Liver (tissue), 9 donors: Measurements from ENCODE around the gene PTGIS. TPM values are rescaled to one million over a fixed set of nuclear protein-coding genes. Genes with fewer than 3 reads are reported as not detected.

Experiments used
- DNase-seq: peaks from one replicate; pipeline ENCODE4 v3.0.0-alpha.2; 2017; ENCODE audit warnings: low spot score
- H3K27ac ChIP-seq, 2 donors: one replicate each; pipeline ENCODE4 v1.7.0; 2013; ENCODE audit warnings: inconsistent platforms in 2 of 2, low read length in 2 of 2, control low read depth in 1 of 2, low read depth in 1 of 2, mild to moderate bottlenecking in 1 of 2
- H3K27me3 ChIP-seq, 4 donors: one replicate each; pipeline versions ENCODE4 v1.6.1 to v1.7.0; 2013; ENCODE audit warnings: low read length in 3 of 4, inconsistent platforms in 1 of 4, mild to moderate bottlenecking in 1 of 4, moderate library complexity in 1 of 4; ENCODE audit not compliant: control insufficient read depth in 4 of 4, insufficient read depth in 4 of 4
- H3K36me3 ChIP-seq, 4 donors: one replicate each; pipeline versions ENCODE4 v1.6.1 to v1.7.0; 2013; ENCODE audit warnings: low read length in 3 of 4, mild to moderate bottlenecking in 3 of 4, low read depth in 1 of 4, moderate library complexity in 1 of 4; ENCODE audit not compliant: control insufficient read depth in 4 of 4, insufficient read depth in 3 of 4
- H3K4me1 ChIP-seq, 4 donors: one replicate each; pipeline versions ENCODE4 v1.6.1 to v1.7.0; 2013; ENCODE audit warnings: low read length in 3 of 4, mild to moderate bottlenecking in 3 of 4, moderate library complexity in 1 of 4; ENCODE audit not compliant: control insufficient read depth in 4 of 4, insufficient read depth in 4 of 4
- H3K4me3 ChIP-seq, 3 donors: one replicate each; pipeline versions ENCODE4 v1.6.1 to v1.7.0; 2013; ENCODE audit warnings: low read length in 3 of 3, control low read depth in 1 of 3, low read depth in 1 of 3, mild to moderate bottlenecking in 1 of 3
- H3K9ac ChIP-seq, 2 donors: one replicate each; pipeline ENCODE4 v1.7.0; 2013; ENCODE audit warnings: low read length in 2 of 2, mild to moderate bottlenecking in 2 of 2, moderate library complexity in 2 of 2, control low read depth in 1 of 2, low read depth in 1 of 2
- H3K9me3 ChIP-seq, 4 donors: one replicate each; pipeline versions ENCODE4 v1.6.1 to v1.7.0; 2013; ENCODE audit warnings: low read length in 3 of 4; ENCODE audit not compliant: control insufficient read depth in 4 of 4
- EGR1 ChIP-seq, 2 donors: IDR thresholded peaks; 2 replicates each; pipeline ENCODE4 v1.6.1; 2016 to 2018; ENCODE audit warnings: antibody characterized with exemption in 2 of 2, low read depth in 2 of 2
- FOXA1 ChIP-seq: IDR thresholded peaks from 2 replicates; pipeline ENCODE4 v1.6.1; 2016; ENCODE audit warnings: antibody characterized with exemption
- FOXA2 ChIP-seq: IDR thresholded peaks from 2 replicates; pipeline ENCODE4 v1.6.1; 2016; ENCODE audit warnings: antibody characterized with exemption
- GABPA ChIP-seq, 2 donors: IDR thresholded peaks in 1 of 2; conservative IDR thresholded peaks in 1 of 2; 2 replicates each; pipeline ENCODE4 v1.6.1; 2016; ENCODE audit warnings: antibody characterized with exemption in 2 of 2, mild to moderate bottlenecking in 1 of 2, moderate library complexity in 1 of 2
- HNF4A ChIP-seq, 2 donors: conservative IDR thresholded peaks; 2 replicates each; pipeline ENCODE4 v1.6.1; 2016; ENCODE audit warnings: antibody characterized with exemption in 2 of 2, mild to moderate bottlenecking in 2 of 2
- HNF4G ChIP-seq: IDR thresholded peaks from 2 replicates; pipeline ENCODE4 v1.6.1; 2016; ENCODE audit warnings: antibody characterized with exemption
- JUND ChIP-seq, 2 donors: IDR thresholded peaks; 2 replicates each; pipeline ENCODE4 v1.6.1; 2016; ENCODE audit warnings: antibody characterized with exemption in 2 of 2
- NR2F2 ChIP-seq: IDR thresholded peaks from 2 replicates; pipeline ENCODE4 v1.6.1; 2016; ENCODE audit warnings: antibody characterized with exemption
- RAD21 ChIP-seq, 2 donors: IDR thresholded peaks; 2 replicates each; pipeline ENCODE4 v1.6.1; 2016; ENCODE audit warnings: antibody characterized with exemption in 2 of 2, mild to moderate bottlenecking in 2 of 2
- RXRA ChIP-seq, 2 donors: IDR thresholded peaks; 2 replicates each; pipeline ENCODE4 v1.6.1; 2017 to 2018; ENCODE audit warnings: antibody characterized with exemption in 2 of 2, mild to moderate bottlenecking in 1 of 2
- SP1 ChIP-seq: IDR thresholded peaks from 2 replicates; pipeline ENCODE4 v1.6.1; 2018; ENCODE audit warnings: antibody characterized with exemption, mild to moderate bottlenecking
- TAF1 ChIP-seq: conservative IDR thresholded peaks from 2 replicates; pipeline ENCODE4 v1.6.1; 2016; ENCODE audit warnings: antibody characterized with exemption, mild to moderate bottlenecking
- YY1 ChIP-seq: IDR thresholded peaks from 2 replicates; pipeline ENCODE4 v1.6.1; 2016; ENCODE audit warnings: antibody characterized with exemption, mild to moderate bottlenecking
- WGBS: extraction: QIAGEN DNeasy Blood & Tissue Kit; methylation state at CpG from one replicate; pipeline ENCODE4 v1.1.7; 2013; 5-methylcytosine and 5-hydroxymethylcytosine counted together
- polyA plus RNA-seq, 2 donors: library from polyadenylated mRNA; stranded (reverse) in 1 of 2; unstranded in 1 of 2; fragments of 200-250 nt in 1 of 2; fragments of >200 nt in 1 of 2; fragmentation: Nextera tagmentation in 1 of 2; extraction: Ambion mirVana in 1 of 2; gene quantifications; one replicate each; pipeline versions ENCODE4 v1.2.1 to v1.2.3, GENCODE V29; 2013 to 2015
- total RNA-seq, 2 donors: library from RNA; depleted of rRNA; stranded (reverse); fragments of >200 nt; gene quantifications; one replicate each; pipeline ENCODE4 v1.2.3, GENCODE V29; 2014
- TF ChIP-seq, protein P1 (sequence below): IDR thresholded peaks from 2 replicates; pipeline ENCODE4 v1.6.1; 2016; ENCODE audit warnings: antibody characterized with exemption
- TF ChIP-seq, protein P2 (sequence below): fragments of 150-350 bp; IDR thresholded peaks from 2 replicates; pipeline ENCODE4 v1.5.1; 2017; ENCODE audit warnings: improper control_type of control experiment, low read depth, low read length; ENCODE audit not compliant: missing input control
- TF ChIP-seq, protein P3 (sequence below): IDR thresholded peaks from 2 replicates; pipeline ENCODE4 v1.6.1; 2016; ENCODE audit warnings: antibody characterized with exemption
- TF ChIP-seq, protein P4 (sequence below): IDR thresholded peaks from 2 replicates; pipeline ENCODE4 v1.6.1; 2016; ENCODE audit warnings: antibody characterized with exemption, mild to moderate bottlenecking
- TF ChIP-seq, protein P5 (sequence below): IDR thresholded peaks from 2 replicates; pipeline ENCODE4 v1.6.1; 2016; ENCODE audit warnings: antibody characterized with exemption
- donor health status: healthy.
- donor health status: healthy.
- donor health status: healthy.
- donor health status: healthy.
- donor health status: healthy.

Gene PTGIS
- total and polyA plus RNA-seq, 4 donors = 2.2 to 6.3 (median 3.8) TPM

DNA sequence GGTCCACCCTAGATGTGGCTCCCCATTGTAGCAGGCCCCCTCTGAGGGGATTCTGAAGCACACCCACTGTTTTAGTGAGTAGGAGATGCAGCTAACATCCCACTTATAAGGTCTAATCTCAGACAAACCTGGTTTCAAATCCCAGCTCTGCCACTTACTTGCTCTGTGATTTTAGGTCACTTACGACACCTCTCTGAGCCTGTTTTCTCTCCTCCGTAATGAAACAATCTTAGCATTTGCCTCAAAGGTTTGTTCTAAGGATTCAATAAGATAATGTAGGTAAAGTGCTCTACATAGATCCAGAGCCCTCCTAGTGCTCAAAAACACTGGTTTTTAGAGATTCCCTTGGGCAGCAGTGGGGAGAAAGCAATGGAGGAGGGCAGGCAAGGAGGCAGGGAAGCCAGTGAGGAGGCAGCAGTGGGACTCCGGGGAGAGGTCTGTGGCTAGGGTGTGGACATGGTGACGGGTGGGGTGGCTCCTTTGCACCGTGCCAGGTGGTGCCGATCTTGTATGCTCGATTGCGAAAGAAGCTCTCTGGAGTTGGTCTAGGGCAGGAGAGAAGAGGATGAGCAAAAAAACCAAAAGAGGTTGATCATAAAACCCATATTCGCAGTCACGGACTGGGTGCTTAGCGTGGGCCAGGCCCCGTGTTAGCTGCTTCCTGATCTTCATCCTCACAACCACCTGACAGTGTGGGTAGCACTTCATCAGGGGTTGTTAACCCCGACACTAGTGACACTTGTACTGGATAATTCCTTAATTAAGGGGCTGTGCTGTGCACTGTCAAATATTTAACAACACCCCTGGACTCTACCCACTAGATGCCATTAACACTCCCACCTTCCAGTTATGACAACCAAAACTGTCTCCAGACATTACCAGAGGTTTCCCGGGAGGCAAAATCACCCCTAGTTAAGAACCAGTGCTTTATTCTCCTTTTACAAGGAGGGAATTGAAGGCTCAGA is 16.8 kb upstream of the PTGIS start:
- TF ChIP-seq RXRA (IDR thresholded peaks at IDR 0.05) (peak in 1 of 2 donors; percentile 38), TAF1 (no peak)
- H3K9ac ChIP-seq = no peak overlapping the region
- no peaks in the 10 kb centered on the region for H3K27me3 ChIP-seq
- 46% methylated on average over 14 of the region's 14 CpGs for WGBS
- peaks cover 0 to 3% (median under 1%) of the 10 kb centered on the region in 4 donors for H3K9me3 ChIP-seq
- no peak for DNase-seq
- H3K4me3 ChIP-seq = no peak overlapping the region
- H3K36me3 ChIP-seq = no peaks in the 10 kb centered on the region
- peak overlapping the region; percentile 82 to 94 for H3K27ac ChIP-seq
- peaks cover 15 to 24% (median 22%) of the 10 kb centered on the region in 4 donors for H3K4me1 ChIP-seq

DNA sequence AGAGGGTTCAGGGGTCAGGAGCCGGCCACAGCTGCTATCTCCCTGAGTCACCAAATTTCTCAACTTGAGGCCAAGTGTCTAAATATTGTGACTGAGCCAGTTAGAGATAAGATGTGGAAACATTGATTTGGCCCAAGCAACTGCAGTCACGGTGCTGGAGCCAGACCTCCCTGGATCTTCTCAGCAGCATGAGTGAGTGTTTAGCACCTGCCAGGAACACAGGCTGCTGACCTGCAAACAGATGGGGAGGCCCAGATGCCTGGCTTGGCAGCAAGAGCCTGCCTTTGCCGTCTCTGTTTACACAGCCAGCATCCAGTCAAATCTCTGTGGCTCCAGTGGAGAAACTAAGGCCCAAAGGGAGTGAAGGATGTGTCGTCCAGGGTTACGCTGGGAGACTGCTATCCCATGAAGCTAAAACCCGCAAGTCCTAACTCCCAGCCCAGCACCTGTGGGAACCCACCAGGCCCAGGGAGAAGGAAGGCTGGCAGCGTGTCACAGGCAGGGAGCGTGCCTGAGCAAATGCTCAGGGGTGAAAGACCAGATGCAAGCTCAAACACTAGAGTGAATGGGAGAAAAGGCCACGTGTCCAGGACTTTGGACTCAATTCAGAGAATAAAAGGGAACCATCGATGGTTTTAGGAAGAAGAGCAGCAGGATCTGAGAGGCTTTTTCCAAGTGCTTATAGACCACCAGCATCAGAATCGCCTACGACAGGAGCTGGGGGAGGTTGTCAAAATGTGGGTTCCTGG is 15.9 kb upstream of the PTGIS start:
- no peak overlapping the region for H3K9ac ChIP-seq

More for the DNA sequence above, 15.9 kb upstream of the PTGIS start:
- no peaks in the 10 kb centered on the region for H3K36me3 ChIP-seq
- H3K27me3 ChIP-seq = no peaks in the 10 kb centered on the region
- no peak overlapping the region for H3K4me3 ChIP-seq
- H3K27ac ChIP-seq = peak overlapping the region; percentile 82 to 94
- TF ChIP-seq, protein P1, sequence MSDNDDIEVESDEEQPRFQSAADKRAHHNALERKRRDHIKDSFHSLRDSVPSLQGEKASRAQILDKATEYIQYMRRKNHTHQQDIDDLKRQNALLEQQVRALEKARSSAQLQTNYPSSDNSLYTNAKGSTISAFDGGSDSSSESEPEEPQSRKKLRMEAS = peak; percentile 91
- TF ChIP-seq TAF1 = peak; percentile 49
- peak; percentile 31 to 32 for TF ChIP-seq RAD21 (IDR thresholded peaks at IDR 0.05)
- no peak for TF ChIP-seq GABPA (IDR thresholded peaks at IDR 0.05 in 1 of 2, conservative IDR thresholded peaks at IDR 0.05 in 1 of 2)
- TF ChIP-seq FOXA2 = peak; percentile 91
- TF ChIP-seq FOXA1 = peak; percentile 86
- TF ChIP-seq, protein P2, sequence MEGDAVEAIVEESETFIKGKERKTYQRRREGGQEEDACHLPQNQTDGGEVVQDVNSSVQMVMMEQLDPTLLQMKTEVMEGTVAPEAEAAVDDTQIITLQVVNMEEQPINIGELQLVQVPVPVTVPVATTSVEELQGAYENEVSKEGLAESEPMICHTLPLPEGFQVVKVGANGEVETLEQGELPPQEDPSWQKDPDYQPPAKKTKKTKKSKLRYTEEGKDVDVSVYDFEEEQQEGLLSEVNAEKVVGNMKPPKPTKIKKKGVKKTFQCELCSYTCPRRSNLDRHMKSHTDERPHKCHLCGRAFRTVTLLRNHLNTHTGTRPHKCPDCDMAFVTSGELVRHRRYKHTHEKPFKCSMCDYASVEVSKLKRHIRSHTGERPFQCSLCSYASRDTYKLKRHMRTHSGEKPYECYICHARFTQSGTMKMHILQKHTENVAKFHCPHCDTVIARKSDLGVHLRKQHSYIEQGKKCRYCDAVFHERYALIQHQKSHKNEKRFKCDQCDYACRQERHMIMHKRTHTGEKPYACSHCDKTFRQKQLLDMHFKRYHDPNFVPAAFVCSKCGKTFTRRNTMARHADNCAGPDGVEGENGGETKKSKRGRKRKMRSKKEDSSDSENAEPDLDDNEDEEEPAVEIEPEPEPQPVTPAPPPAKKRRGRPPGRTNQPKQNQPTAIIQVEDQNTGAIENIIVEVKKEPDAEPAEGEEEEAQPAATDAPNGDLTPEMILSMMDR = no peak
- peak; percentile 97 for TF ChIP-seq RXRA (IDR thresholded peaks at IDR 0.05)
- TF ChIP-seq YY1 = peak; percentile 77
- TF ChIP-seq, protein P3, sequence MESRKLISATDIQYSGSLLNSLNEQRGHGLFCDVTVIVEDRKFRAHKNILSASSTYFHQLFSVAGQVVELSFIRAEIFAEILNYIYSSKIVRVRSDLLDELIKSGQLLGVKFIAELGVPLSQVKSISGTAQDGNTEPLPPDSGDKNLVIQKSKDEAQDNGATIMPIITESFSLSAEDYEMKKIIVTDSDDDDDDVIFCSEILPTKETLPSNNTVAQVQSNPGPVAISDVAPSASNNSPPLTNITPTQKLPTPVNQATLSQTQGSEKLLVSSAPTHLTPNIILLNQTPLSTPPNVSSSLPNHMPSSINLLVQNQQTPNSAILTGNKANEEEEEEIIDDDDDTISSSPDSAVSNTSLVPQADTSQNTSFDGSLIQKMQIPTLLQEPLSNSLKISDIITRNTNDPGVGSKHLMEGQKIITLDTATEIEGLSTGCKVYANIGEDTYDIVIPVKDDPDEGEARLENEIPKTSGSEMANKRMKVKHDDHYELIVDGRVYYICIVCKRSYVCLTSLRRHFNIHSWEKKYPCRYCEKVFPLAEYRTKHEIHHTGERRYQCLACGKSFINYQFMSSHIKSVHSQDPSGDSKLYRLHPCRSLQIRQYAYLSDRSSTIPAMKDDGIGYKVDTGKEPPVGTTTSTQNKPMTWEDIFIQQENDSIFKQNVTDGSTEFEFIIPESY = peak; percentile 94
- TF ChIP-seq, protein P4, sequence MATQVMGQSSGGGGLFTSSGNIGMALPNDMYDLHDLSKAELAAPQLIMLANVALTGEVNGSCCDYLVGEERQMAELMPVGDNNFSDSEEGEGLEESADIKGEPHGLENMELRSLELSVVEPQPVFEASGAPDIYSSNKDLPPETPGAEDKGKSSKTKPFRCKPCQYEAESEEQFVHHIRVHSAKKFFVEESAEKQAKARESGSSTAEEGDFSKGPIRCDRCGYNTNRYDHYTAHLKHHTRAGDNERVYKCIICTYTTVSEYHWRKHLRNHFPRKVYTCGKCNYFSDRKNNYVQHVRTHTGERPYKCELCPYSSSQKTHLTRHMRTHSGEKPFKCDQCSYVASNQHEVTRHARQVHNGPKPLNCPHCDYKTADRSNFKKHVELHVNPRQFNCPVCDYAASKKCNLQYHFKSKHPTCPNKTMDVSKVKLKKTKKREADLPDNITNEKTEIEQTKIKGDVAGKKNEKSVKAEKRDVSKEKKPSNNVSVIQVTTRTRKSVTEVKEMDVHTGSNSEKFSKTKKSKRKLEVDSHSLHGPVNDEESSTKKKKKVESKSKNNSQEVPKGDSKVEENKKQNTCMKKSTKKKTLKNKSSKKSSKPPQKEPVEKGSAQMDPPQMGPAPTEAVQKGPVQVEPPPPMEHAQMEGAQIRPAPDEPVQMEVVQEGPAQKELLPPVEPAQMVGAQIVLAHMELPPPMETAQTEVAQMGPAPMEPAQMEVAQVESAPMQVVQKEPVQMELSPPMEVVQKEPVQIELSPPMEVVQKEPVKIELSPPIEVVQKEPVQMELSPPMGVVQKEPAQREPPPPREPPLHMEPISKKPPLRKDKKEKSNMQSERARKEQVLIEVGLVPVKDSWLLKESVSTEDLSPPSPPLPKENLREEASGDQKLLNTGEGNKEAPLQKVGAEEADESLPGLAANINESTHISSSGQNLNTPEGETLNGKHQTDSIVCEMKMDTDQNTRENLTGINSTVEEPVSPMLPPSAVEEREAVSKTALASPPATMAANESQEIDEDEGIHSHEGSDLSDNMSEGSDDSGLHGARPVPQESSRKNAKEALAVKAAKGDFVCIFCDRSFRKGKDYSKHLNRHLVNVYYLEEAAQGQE = peak; percentile 79
- TF ChIP-seq, protein P5, sequence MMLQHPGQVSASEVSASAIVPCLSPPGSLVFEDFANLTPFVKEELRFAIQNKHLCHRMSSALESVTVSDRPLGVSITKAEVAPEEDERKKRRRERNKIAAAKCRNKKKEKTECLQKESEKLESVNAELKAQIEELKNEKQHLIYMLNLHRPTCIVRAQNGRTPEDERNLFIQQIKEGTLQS = peak; percentile 90
- peak; percentile 88 for TF ChIP-seq HNF4G
- TF ChIP-seq JUND (IDR thresholded peaks at IDR 0.05) = peak; percentile 97 to 98
- TF ChIP-seq EGR1 (IDR thresholded peaks at IDR 0.05; ENCODE audit: low read depth in 2 of 2) = peak in 1 of 2 donors; percentile 78
- peak; percentile 99 for TF ChIP-seq NR2F2
- peak; percentile 93 for TF ChIP-seq SP1
- peak; percentile 84 to 87 for TF ChIP-seq HNF4A (conservative IDR thresholded peaks at IDR 0.05)
- peaks cover 15 to 24% (median 22%) of the 10 kb centered on the region in 4 donors for H3K4me1 ChIP-seq
- WGBS = 16% methylated on average over 12 of the region's 12 CpGs
- DNase-seq = peak; percentile 51
- H3K9me3 ChIP-seq = peaks cover 0 to 3% (median under 1%) of the 10 kb centered on the region in 4 donors
